HTERT RPE-1 (cell line): ENCODE data around the gene FAM200B.

ENCODE experiments used
- in situ Hi-C: fragments of 300-500 bp; cut with MboI; formaldehyde crosslinking; loops from 4 replicates; pipeline ENCODE4 v1.14.3; 2020; ENCODE audit warnings: low sequenced_read_pairs

The FAM200B gene

GRCh38 chr4:15694431-15694830, 12.8 kb downstream of the FAM200B start:
- in situ Hi-C loops = no loop called here

GRCh38 chr4:15695240-15695699, 13.6 kb downstream of the FAM200B start:
- in situ Hi-C loops = no loop called here

- in situ Hi-C loops = no loop called here
Measured at GRCh38 chr4:15695729-15696128, 14.1 kb downstream of the FAM200B start.

- in situ Hi-C loops = no loop called here
Measured at GRCh38 chr4:15696866-15697265, 15.2 kb downstream of the FAM200B start.

- in situ Hi-C loops = no loop called here
Measured at GRCh38 chr4:15702941-15703403, 21.3 kb downstream of the FAM200B start, which contains the start of gene BST1. TSS of gene BST1 (plus strand) at chr4:15703065. CDS start at chr4:15703145, 80 bp downstream.

- in situ Hi-C loops = no loop called here
Measured at GRCh38 chr4:15703439-15703838, 21.8 kb downstream of the FAM200B start.

GRCh38 chr4:15704129-15704528, 22.5 kb downstream of the FAM200B start:
- in situ Hi-C loops = no loop called here

- in situ Hi-C loops = no loop called here
Measured at GRCh38 chr4:15706646-15707362, 25.2 kb downstream of the FAM200B start.

- in situ Hi-C loops = no loop called here
Measured at GRCh38 chr4:15707363-15707715, 25.7 kb downstream of the FAM200B start.

- in situ Hi-C loops = no loop called here
Measured at GRCh38 chr4:15711762-15712161, 30.1 kb downstream of the FAM200B start.

- in situ Hi-C loops = no loop called here
Measured at GRCh38 chr4:15712214-15712613, 30.6 kb downstream of the FAM200B start.

- in situ Hi-C loops = no loop called here
Measured at GRCh38 chr4:15714141-15714540, 32.5 kb downstream of the FAM200B start.

- in situ Hi-C loops = no loop called here
Measured at GRCh38 chr4:15714646-15715435, 33.2 kb downstream of the FAM200B start.

- in situ Hi-C loops = no loop called here
Measured at GRCh38 chr4:15716115-15716514, 34.5 kb downstream of the FAM200B start.

- in situ Hi-C loops = no loop called here
Measured at GRCh38 chr4:15717086-15717485, 35.5 kb downstream of the FAM200B start.

GRCh38 chr4:15717657-15718416, 36.2 kb downstream of the FAM200B start:
- in situ Hi-C loops = no loop called here

GRCh38 chr4:15718465-15718864, 36.8 kb downstream of the FAM200B start:
- in situ Hi-C loops = no loop called here

GRCh38 chr4:15718959-15719358, 37.3 kb downstream of the FAM200B start:
- in situ Hi-C loops = no loop called here

- in situ Hi-C loops = no loop called here
Measured at GRCh38 chr4:15719506-15719905, 37.9 kb downstream of the FAM200B start.

- in situ Hi-C loops = no loop called here
Measured at GRCh38 chr4:15720851-15721250, 39.2 kb downstream of the FAM200B start.

- in situ Hi-C loops = no loop called here
Measured at GRCh38 chr4:15725608-15726007, 44.0 kb downstream of the FAM200B start.
